WTC11 (cell line): ENCODE data around the gene GABRB3. TPM values are rescaled to one million over a fixed set of nuclear protein-coding genes. Genes with fewer than 3 reads are reported as not detected.

ENCODE experiments used
- ATAC-seq: fragments of 200-7000 bp; cut with Tn5 transposase; 2 replicates; pipeline ENCODE4 v1.10.0; 2021; ENCODE audit warnings: mild to moderate bottlenecking, moderate library complexity
- CTCF ChIA-PET: fragments of 300-600 bp; sonication (Branson Sonifier 250); formaldehyde crosslinking; loops from one replicate; lab custom pipeline; 2021; ENCODE audit warnings: antibody characterized with exemption; lab: Charles Lee
- POLR2A ChIA-PET: fragments of 350-600 bp; sonication (Branson Sonifier 250); formaldehyde crosslinking; loops from one replicate; lab custom pipeline; 2021; ENCODE audit warnings: antibody characterized with exemption; lab: Charles Lee
- DNase-seq: peaks from one replicate; pipeline ENCODE4 v3.0.0; 2021; ENCODE audit warnings: low spot score
- H3K27ac Mint-ChIP-seq: 2 replicates; pipeline ENCODE4 v1.8.0; 2021; ENCODE audit warnings: mixed read lengths
- H3K27me3 Mint-ChIP-seq: 2 replicates; pipeline ENCODE4 v1.8.0; 2021; ENCODE audit warnings: low read depth, mild to moderate bottlenecking, moderate library complexity, mixed read lengths
- H3K36me3 Mint-ChIP-seq: 2 replicates; pipeline ENCODE4 v1.8.0; 2021; ENCODE audit warnings: mixed read lengths
- H3K4me1 Mint-ChIP-seq: 2 replicates; pipeline ENCODE4 v1.8.0; 2022; ENCODE audit warnings: mixed read lengths
- H3K4me3 Mint-ChIP-seq: 2 replicates; pipeline ENCODE4 v1.8.0; 2021; ENCODE audit warnings: mild to moderate bottlenecking, moderate library complexity, mixed read lengths
- H3K9me3 Mint-ChIP-seq: 2 replicates; pipeline ENCODE4 v1.8.0; 2021; ENCODE audit warnings: mixed read lengths
- ATF1 ChIP-seq: sonication (generic); formaldehyde crosslinking; IDR thresholded peaks from 2 replicates; pipeline ENCODE4 v1.8.1; 2023; ENCODE audit warnings: mild to moderate bottlenecking, moderate library complexity, missing genetic modification reagents
- CBFB ChIP-seq: sonication (generic); formaldehyde crosslinking; IDR thresholded peaks from 2 replicates; pipeline ENCODE4 v1.8.1; 2022; ENCODE audit warnings: mild to moderate bottlenecking, low read depth, missing genetic modification reagents
- CREM ChIP-seq: sonication (generic); formaldehyde crosslinking; IDR thresholded peaks from 2 replicates; pipeline ENCODE4 v1.8.1; 2022; ENCODE audit warnings: mild to moderate bottlenecking, missing genetic modification reagents, moderate library complexity
- ETV6 ChIP-seq: sonication (generic); formaldehyde crosslinking; IDR thresholded peaks from 2 replicates; pipeline ENCODE4 v1.8.1; 2022; ENCODE audit warnings: mild to moderate bottlenecking, missing genetic modification reagents
- GABPB1 ChIP-seq: sonication (generic); formaldehyde crosslinking; IDR thresholded peaks from 2 replicates; pipeline ENCODE4 v1.8.1; 2023; ENCODE audit warnings: mild to moderate bottlenecking, missing genetic modification reagents
- GRHL2 ChIP-seq: fragments of 250-450 bp; sonication (Bioruptor Pico); IDR thresholded peaks from 2 replicates; pipeline ENCODE4 v1.8.0; 2022; ENCODE audit warnings: mild to moderate bottlenecking, moderate library complexity; ENCODE audit not compliant: insufficient replicate concordance, severe bottlenecking
- NFATC4 ChIP-seq: fragments of 250-450 bp; sonication (Bioruptor Pico); IDR thresholded peaks from 2 replicates; pipeline ENCODE4 v1.9.0; 2021; ENCODE audit warnings: mild to moderate bottlenecking
- NFYB ChIP-seq: sonication (generic); formaldehyde crosslinking; conservative IDR thresholded peaks from 2 replicates; pipeline ENCODE4 v1.8.0; 2022; ENCODE audit warnings: low read depth, missing genetic modification reagents
- OVOL2 ChIP-seq: fragments of 250-450 bp; sonication (Bioruptor Pico); IDR thresholded peaks from 2 replicates; pipeline ENCODE4 v1.9.0; 2021; ENCODE audit warnings: mild to moderate bottlenecking, borderline replicate concordance
- SP1 ChIP-seq: sonication (generic); formaldehyde crosslinking; conservative IDR thresholded peaks from 2 replicates; pipeline ENCODE4 v1.8.1; 2022; ENCODE audit warnings: missing genetic modification reagents
- ZBTB21 ChIP-seq: sonication (generic); formaldehyde crosslinking; IDR thresholded peaks from 2 replicates; pipeline ENCODE4 v1.8.1; 2023; ENCODE audit warnings: mild to moderate bottlenecking, missing genetic modification reagents, borderline replicate concordance
- ZNF232 ChIP-seq: sonication (generic); formaldehyde crosslinking; IDR thresholded peaks from 2 replicates; pipeline ENCODE4 v1.8.0; 2022; ENCODE audit warnings: mild to moderate bottlenecking, missing genetic modification reagents
- ZNF263 ChIP-seq: sonication (generic); formaldehyde crosslinking; IDR thresholded peaks from 2 replicates; pipeline ENCODE4 v1.8.1; 2022; ENCODE audit warnings: low read depth, mild to moderate bottlenecking, moderate library complexity, missing genetic modification reagents
- ZNF317 ChIP-seq: sonication (generic); formaldehyde crosslinking; IDR thresholded peaks from 2 replicates; pipeline ENCODE4 v1.8.1; 2023; ENCODE audit warnings: low read depth, mild to moderate bottlenecking, moderate library complexity, missing genetic modification reagents, borderline replicate concordance
- ZNF416 ChIP-seq: fragments of 250-450 bp; sonication (Bioruptor Pico); IDR thresholded peaks from 2 replicates; pipeline ENCODE4 v1.9.0; 2021; ENCODE audit warnings: mild to moderate bottlenecking, inconsistent platforms
- ZNF671 ChIP-seq: fragments of 250-450 bp; sonication (Bioruptor Pico); IDR thresholded peaks from 2 replicates; pipeline ENCODE4 v1.8.0; 2021; ENCODE audit warnings: mild to moderate bottlenecking
- total RNA-seq: library from RNA; stranded (reverse); gene quantifications from 3 replicates; pipeline ENCODE4 v1.2.3, GENCODE V29; 2021
- TF ChIP-seq, protein P1 (sequence below): fragments of 250-450 bp; sonication (Bioruptor Pico); conservative IDR thresholded peaks from 2 replicates; pipeline ENCODE4 v1.9.0; 2021; ENCODE audit warnings: mild to moderate bottlenecking
- TF ChIP-seq, protein P2 (sequence below): sonication (generic); formaldehyde crosslinking; IDR thresholded peaks from 2 replicates; pipeline ENCODE4 v1.8.1; 2022; ENCODE audit warnings: low read depth, missing genetic modification reagents, borderline replicate concordance
- TF ChIP-seq, protein P3 (sequence below): sonication (generic); formaldehyde crosslinking; IDR thresholded peaks from 2 replicates; pipeline ENCODE4 v1.8.1; 2022; ENCODE audit warnings: mild to moderate bottlenecking, moderate library complexity, missing genetic modification reagents
- TF ChIP-seq, protein P4 (sequence below): sonication (generic); formaldehyde crosslinking; IDR thresholded peaks from 2 replicates; pipeline ENCODE4 v1.8.0; 2022; ENCODE audit warnings: mild to moderate bottlenecking, missing genetic modification reagents
- TF ChIP-seq, protein P5 (sequence below): sonication (generic); formaldehyde crosslinking; IDR thresholded peaks from 2 replicates; pipeline ENCODE4 v1.8.0; 2022; ENCODE audit warnings: missing genetic modification reagents
- TF ChIP-seq, protein P6 (sequence below): sonication (generic); formaldehyde crosslinking; IDR thresholded peaks from 2 replicates; pipeline ENCODE4 v1.8.1; 2023; ENCODE audit warnings: mild to moderate bottlenecking, missing genetic modification reagents
- TF ChIP-seq, protein P7 (sequence below): sonication (generic); formaldehyde crosslinking; IDR thresholded peaks from 2 replicates; pipeline ENCODE4 v1.8.1; 2022; ENCODE audit warnings: low read depth, mild to moderate bottlenecking, moderate library complexity, missing genetic modification reagents, borderline replicate concordance

Gene GABRB3
- total RNA-seq, 1 experiment from 2014 or later: 203 TPM

DNA sequence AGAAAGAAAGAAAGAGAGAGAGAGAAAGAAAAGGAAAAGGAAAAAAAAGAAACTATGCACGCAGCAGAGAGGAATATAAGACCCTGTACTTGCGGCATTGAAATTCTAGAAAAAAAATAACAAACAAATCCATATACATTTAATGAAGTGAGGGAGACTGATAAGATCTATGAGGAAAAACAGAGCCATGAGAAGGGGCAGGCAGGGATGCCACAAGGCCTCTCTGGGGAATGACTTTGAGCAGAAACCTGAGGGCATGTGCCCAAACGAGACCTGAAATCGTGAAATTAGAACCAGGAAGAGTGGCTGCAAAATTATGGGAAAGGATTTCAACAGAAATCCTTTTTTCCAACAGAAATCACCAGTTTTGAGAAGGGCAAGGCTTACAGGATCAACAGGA lies 98.4 kb downstream of the GABRB3 start:
- no peaks in the 10 kb centered on the region for H3K27me3 Mint-ChIP-seq
- peaks cover 79% of the 10 kb centered on the region for H3K4me1 Mint-ChIP-seq
- no peak overlapping the region for H3K4me3 Mint-ChIP-seq
- no peaks in the 10 kb centered on the region for H3K36me3 Mint-ChIP-seq
- ChIA-PET POLR2A (no interaction called here), CTCF (interaction anchor here (0.6 to 0.9 kb wide), 3 partner anchors 11 to 308 kb away, joined by 3 read pairs; no protein-coding TSS in a partner anchor)
- DNase-seq (no peak), ATAC-seq (no peak)
- TF ChIP-seq ETV6 (CRISPR knock-in tag) (no peak), NFATC4 (CRISPR knock-in tag) (no peak), CREM (CRISPR knock-in tag) (no peak), ZNF671 (CRISPR knock-in tag) (no peak), ATF1 (CRISPR knock-in tag) (no peak), GRHL2 (no peak), GABPB1 (no peak), OVOL2 (CRISPR knock-in tag) (no peak), ZBTB21 (no peak), ZNF232 (CRISPR knock-in tag) (no peak), CBFB (CRISPR knock-in tag) (no peak)
- TF ChIP-seq, protein P1, sequence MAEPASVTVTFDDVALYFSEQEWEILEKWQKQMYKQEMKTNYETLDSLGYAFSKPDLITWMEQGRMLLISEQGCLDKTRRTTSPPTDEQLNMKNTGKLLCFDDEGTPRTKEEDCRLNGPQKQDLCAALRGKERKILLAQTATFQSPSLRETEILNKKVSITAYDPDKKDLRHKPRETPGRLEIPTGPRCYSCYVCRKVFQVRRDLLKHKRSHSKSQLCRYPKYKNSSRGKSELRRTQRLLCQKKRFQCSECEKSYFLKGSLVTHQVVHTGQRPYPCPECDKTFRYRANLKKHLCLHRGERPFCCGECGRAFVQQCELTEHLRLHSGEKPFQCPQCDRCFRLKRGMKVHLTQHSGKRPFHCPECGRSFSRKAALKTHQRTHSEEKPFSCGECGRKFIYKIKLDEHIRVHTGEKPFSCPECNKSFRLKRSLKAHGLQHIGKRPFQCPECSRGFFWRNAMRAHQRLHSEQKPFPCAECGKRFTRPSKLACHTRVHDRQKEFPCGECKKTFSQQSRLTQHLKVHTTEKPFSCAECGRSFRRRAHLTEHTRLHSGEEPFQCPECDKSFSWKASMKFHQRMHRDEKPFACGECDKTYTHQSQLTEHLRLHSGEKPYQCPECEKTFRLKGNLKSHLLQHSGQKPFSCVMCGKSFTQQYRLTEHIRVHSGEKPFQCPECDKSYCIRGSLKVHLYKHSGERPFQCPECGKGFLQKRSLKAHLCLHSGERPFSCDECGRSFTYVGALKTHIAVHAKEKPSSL (CRISPR knock-in tag): no peak
- TF ChIP-seq, protein P2, sequence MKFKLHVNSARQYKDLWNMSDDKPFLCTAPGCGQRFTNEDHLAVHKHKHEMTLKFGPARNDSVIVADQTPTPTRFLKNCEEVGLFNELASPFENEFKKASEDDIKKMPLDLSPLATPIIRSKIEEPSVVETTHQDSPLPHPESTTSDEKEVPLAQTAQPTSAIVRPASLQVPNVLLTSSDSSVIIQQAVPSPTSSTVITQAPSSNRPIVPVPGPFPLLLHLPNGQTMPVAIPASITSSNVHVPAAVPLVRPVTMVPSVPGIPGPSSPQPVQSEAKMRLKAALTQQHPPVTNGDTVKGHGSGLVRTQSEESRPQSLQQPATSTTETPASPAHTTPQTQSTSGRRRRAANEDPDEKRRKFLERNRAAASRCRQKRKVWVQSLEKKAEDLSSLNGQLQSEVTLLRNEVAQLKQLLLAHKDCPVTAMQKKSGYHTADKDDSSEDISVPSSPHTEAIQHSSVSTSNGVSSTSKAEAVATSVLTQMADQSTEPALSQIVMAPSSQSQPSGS (CRISPR knock-in tag): no peak
- TF ChIP-seq, protein P3, sequence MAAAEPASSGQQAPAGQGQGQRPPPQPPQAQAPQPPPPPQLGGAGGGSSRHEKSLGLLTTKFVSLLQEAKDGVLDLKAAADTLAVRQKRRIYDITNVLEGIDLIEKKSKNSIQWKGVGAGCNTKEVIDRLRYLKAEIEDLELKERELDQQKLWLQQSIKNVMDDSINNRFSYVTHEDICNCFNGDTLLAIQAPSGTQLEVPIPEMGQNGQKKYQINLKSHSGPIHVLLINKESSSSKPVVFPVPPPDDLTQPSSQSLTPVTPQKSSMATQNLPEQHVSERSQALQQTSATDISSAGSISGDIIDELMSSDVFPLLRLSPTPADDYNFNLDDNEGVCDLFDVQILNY (CRISPR knock-in tag): no peak
- TF ChIP-seq, protein P4, sequence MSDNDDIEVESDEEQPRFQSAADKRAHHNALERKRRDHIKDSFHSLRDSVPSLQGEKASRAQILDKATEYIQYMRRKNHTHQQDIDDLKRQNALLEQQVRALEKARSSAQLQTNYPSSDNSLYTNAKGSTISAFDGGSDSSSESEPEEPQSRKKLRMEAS (CRISPR knock-in tag): no peak
- peak overlapping the region; percentile 43 for H3K27ac Mint-ChIP-seq
- H3K9me3 Mint-ChIP-seq: no peaks in the 10 kb centered on the region

DNA sequence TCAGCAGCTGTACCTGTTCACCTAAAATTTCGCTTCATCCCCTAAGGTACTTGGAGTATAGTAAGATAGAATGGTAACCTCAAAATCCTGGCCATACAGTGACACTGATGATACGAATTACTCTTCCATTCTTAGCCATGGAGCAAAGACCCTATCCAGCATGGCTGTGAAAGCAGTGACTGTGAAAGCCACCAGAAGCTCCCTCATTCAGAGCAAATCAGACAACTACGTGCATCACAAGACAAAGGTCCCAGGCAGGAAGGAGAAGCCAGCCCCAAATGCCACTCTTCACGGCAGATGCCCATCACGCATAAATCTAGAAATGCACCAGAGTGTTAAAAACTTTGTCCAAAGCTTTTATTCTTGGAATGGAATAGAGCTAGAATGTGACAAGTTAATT lies 99.4 kb downstream of the GABRB3 start:
- H3K36me3 Mint-ChIP-seq: no peaks in the 10 kb centered on the region
- no peaks in the 10 kb centered on the region for H3K27me3 Mint-ChIP-seq
- H3K4me1 Mint-ChIP-seq: peaks cover 81% of the 10 kb centered on the region
- no peak overlapping the region for H3K4me3 Mint-ChIP-seq
- H3K27ac Mint-ChIP-seq: peak overlapping the region; percentile 28; the same call in 1 of the 2 replicates
- ChIA-PET CTCF (no interaction called here), POLR2A (no interaction called here)
- no peak for DNase-seq
- no peak for ATAC-seq
- no peaks in the 10 kb centered on the region for H3K9me3 Mint-ChIP-seq
- TF ChIP-seq ZNF416 (CRISPR knock-in tag) (no peak), NFYB (CRISPR knock-in tag) (no peak), ZNF263 (no peak), SP1 (CRISPR knock-in tag) (no peak), ZNF317 (CRISPR knock-in tag) (no peak), CREM (CRISPR knock-in tag) (no peak)
- TF ChIP-seq, protein P2 (CRISPR knock-in tag): no peak
- TF ChIP-seq, protein P5, sequence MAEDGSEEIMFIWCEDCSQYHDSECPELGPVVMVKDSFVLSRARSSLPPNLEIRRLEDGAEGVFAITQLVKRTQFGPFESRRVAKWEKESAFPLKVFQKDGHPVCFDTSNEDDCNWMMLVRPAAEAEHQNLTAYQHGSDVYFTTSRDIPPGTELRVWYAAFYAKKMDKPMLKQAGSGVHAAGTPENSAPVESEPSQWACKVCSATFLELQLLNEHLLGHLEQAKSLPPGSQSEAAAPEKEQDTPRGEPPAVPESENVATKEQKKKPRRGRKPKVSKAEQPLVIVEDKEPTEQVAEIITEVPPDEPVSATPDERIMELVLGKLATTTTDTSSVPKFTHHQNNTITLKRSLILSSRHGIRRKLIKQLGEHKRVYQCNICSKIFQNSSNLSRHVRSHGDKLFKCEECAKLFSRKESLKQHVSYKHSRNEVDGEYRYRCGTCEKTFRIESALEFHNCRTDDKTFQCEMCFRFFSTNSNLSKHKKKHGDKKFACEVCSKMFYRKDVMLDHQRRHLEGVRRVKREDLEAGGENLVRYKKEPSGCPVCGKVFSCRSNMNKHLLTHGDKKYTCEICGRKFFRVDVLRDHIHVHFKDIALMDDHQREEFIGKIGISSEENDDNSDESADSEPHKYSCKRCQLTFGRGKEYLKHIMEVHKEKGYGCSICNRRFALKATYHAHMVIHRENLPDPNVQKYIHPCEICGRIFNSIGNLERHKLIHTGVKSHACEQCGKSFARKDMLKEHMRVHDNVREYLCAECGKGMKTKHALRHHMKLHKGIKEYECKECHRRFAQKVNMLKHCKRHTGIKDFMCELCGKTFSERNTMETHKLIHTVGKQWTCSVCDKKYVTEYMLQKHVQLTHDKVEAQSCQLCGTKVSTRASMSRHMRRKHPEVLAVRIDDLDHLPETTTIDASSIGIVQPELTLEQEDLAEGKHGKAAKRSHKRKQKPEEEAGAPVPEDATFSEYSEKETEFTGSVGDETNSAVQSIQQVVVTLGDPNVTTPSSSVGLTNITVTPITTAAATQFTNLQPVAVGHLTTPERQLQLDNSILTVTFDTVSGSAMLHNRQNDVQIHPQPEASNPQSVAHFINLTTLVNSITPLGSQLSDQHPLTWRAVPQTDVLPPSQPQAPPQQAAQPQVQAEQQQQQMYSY (CRISPR knock-in tag): no peak
- TF ChIP-seq, protein P6, sequence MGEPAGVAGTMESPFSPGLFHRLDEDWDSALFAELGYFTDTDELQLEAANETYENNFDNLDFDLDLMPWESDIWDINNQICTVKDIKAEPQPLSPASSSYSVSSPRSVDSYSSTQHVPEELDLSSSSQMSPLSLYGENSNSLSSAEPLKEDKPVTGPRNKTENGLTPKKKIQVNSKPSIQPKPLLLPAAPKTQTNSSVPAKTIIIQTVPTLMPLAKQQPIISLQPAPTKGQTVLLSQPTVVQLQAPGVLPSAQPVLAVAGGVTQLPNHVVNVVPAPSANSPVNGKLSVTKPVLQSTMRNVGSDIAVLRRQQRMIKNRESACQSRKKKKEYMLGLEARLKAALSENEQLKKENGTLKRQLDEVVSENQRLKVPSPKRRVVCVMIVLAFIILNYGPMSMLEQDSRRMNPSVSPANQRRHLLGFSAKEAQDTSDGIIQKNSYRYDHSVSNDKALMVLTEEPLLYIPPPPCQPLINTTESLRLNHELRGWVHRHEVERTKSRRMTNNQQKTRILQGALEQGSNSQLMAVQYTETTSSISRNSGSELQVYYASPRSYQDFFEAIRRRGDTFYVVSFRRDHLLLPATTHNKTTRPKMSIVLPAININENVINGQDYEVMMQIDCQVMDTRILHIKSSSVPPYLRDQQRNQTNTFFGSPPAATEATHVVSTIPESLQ (CRISPR knock-in tag): no peak
- TF ChIP-seq, protein P7, sequence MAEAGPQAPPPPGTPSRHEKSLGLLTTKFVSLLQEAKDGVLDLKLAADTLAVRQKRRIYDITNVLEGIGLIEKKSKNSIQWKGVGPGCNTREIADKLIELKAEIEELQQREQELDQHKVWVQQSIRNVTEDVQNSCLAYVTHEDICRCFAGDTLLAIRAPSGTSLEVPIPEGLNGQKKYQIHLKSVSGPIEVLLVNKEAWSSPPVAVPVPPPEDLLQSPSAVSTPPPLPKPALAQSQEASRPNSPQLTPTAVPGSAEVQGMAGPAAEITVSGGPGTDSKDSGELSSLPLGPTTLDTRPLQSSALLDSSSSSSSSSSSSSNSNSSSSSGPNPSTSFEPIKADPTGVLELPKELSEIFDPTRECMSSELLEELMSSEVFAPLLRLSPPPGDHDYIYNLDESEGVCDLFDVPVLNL (CRISPR knock-in tag): no peak
